CD1c-positive myeloid dendritic cell (primary cell): ENCODE measurements around the gene TMPRSS6.
A peak's percentile ranks its signal among the peaks of the same experiment; 100 is the strongest.

Experiments used
- DNase-seq: peaks from one replicate; pipeline ENCODE4 v3.0.0-alpha.2; 2016; ENCODE audit errors: extremely low spot score

Gene TMPRSS6

GRCh38 chr22:37065961-37066360, 43.6 kb downstream of the TMPRSS6 start:
- DNase-seq, result no peak

DNA sequence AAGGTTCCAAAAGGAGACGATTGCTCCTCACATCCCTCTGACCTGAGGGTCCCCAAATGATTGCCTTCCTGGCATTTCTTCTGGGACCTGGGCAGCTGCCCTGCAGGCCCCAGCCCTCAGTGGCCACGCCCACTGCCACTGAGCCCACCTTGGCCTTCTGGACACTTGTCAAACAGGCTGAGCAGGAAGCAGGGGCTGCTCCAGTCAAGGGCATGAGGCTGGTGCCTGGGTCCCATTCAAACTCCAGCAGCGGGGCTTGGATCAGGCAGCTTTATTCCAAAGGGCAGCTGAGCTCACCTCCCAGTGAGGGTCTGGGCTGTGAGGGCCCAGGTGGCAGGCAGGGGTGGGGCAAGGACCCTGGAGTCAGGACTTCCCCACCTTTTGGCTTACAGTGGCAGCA, 44.3 kb downstream of the TMPRSS6 start:
- DNase-seq, result no peak

- no peak for DNase-seq
These were observed 45.0 kb downstream of the TMPRSS6 start for GRCh38 chr22:37064553-37064952.

DNA sequence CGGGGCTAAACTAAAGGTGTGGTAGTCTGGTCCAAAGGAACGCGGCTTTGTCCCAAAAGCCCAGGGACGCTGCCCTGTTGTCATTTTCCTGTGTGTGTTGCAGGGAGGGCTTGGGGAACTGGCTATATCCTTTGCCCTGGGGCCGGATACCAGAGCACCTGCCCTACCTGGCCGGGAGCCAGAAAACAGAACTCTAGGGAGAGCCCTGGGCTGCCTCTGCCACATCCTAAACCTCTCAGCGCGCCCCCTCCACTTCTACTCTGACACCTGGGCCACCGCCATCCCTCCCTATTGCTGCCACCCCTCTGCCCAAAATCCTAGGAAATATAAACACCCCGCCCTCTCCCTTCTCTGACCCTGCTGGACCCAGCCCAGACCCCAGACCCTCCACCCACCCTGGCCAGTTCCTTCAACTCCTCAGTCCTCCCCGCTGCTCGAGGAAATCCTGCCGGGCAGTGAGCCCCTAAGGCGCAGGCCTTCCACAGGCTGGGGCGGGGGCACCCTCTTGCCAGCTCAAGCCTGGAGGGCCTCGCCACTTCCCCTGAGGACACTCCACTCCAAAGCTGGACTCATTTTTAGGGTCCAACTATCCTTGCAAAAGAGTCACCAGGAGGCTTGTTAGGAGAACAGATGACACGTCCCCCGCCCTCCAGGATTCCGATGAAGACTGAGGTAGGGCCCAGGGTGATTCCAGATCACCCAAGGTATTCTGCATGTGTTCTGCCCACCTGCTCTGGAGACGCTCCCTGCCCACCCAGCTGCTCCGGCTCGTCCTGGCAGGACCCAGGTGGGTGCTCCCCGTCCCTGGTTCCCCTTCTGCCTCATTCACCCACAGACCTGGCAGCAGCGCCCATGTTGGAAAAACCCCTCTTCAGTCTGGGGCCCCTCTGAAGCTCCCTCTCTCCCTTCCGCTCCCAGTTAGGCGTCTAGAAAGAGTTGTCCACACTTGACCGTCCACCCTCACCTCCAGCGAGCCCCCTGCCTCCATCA, 45.8 kb downstream of the TMPRSS6 start:
- no peak for DNase-seq

DNA sequence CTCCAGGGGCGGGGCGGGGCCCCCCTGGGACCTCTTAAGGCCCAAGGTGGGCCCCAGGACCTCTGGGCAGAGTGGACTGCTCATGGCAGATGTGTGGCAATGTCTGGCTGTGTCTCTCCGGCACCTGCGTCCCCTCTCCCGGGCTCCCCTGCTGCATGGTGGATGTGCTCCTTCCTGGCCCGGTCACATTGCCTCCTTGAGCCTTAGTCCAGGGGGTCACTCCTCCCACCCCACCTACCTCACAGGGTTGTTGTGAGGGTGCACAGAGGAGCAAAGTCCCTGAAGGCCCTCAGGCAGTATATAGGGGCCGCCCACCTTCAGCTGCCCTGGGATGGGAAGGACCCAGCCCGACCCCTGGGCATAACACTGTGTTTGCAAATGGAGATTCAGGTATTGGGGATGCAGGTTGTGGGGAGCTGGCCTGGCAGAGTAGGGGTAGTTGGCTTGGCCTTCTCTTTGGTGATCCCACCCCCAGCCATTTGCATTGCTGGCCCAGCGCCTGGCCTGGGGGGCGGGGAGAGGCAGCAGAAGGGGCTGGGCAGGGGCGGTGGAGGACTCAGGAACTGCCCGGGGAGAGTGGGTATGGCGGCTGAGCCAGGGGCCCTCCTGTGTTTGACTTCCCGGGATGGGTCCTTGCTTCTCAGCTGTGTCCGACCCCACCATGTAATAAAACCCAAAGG, 46.7 kb downstream of the TMPRSS6 start:
- no peak for DNase-seq

DNA sequence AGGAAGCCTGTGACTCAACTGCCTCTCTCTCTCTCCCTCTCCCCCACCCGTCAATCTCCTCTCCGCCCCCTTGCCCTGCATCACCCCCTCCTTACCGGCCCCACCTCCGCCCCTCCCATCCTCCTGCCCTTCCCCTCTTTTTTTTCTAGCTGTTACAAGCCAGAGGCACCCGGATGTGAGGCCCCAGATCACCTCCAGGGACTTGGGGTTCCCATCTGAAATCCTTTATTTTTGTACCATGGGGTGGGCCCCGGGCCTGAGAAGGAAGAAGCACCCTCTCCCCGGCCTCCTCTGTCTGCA, 47.2 kb downstream of the TMPRSS6 start:
- DNase-seq, result no peak

DNA sequence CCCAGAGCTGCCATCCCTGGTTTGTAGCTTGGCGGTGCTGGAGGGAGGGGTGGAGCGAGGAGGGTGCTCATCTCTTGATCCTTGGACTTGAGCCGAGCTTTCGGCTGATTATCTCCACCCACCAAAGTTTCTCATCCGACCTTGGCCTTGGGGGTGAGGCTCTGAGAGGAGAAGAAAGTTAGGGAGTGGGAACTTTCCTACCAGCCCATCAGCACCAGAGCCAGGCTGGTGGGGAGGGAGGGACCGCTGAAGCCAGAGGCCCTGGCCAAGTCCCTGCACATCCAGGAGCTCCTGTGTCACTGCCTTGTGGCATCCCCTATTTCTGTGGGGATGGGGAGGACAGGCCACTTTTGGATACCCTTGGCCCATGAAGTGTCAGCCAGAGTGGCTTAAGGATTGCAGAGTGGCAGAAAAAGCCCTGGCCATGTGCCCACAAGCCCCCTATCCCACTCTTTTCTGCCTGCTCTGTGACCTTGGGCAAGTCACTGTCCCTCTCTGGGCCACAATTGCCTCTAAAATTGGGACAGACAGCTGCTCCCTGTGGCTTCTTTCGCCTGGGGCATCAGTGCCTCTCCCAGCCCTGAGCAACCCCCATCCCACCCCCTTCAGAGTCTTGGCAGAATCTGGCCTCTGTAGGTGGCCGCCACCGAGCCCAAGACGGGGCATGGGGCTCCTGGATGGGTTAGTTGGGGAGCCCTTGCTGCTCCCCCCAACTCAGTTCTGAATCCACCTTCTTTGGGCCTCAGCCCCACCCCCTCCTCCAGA, 47.7 kb downstream of the TMPRSS6 start:
- no peak for DNase-seq

DNA sequence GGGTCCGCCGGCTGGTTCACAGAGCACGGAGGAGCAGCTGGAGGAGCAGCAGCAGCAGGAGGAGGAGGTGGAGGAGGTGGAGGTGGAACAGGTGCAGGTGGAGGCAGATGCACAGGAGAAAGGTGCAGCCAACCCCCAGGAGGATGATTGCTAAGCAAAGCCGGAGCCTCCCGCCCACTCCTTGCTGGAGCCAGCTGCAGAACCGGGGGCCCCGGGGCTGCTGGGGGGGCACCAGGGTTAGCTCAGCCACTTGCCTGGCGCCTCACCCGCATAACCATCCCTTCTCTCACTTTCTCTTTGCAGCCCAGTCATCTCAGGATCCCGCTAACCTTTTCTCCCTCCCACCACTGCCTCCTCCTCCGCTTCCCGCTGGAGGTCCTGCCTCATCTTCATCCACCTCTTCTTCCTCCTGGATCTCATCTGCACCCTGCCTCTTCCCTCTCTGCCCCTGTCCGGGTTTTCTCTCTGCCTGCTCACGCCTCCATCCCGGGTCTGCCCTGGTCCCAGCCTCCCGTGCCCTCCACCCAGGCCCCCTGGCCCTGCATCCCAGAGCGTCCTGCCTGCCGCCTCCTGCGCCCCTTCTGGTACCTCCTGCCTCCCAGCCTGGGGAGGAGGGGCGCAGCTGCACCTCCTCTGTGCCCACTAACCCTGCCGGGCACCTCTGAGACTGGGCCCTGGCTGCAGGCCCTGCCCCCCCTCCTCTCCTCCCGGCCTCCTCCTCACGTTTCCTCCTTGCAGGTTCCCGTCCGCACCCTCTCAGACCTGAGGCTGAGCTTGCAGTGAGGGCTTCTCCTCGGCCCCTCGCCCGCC, 48.5 kb downstream of the TMPRSS6 start:
- no peak for DNase-seq

DNA sequence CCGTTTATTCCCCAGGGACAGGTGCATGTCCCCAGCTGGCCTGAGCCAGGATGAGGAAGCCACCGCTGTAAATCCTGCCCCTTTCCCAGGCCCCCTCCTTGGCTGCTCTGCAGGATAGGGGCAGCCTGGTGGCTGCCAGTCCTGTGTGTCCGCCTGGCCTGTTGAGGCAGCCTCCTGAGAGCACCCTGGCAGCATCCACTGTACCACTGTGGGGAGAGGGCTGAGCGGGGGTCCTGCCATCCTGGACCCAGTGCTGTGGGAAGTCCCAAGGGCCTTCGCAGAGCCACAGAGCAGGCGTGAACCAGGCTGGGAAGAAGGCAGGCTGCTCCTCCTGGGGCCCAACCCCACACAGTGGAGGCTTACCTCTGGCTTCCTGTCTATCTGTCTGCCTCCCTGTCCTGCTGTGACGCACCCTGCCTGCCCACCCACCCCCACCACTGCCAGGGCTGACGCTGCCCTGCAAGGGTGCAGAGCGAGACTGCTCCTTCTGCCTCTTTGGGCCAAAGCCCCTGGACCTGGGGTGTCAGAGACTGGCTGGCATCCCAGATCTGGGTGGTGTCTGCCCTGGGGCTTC, 49.5 kb downstream of the TMPRSS6 start:
- no peak for DNase-seq

GRCh38 chr22:37058917-37059701, 50.4 kb downstream of the TMPRSS6 start:
- no peak for DNase-seq

GRCh38 chr22:37057796-37058510, 51.6 kb downstream of the TMPRSS6 start:
- no peak for DNase-seq

DNA sequence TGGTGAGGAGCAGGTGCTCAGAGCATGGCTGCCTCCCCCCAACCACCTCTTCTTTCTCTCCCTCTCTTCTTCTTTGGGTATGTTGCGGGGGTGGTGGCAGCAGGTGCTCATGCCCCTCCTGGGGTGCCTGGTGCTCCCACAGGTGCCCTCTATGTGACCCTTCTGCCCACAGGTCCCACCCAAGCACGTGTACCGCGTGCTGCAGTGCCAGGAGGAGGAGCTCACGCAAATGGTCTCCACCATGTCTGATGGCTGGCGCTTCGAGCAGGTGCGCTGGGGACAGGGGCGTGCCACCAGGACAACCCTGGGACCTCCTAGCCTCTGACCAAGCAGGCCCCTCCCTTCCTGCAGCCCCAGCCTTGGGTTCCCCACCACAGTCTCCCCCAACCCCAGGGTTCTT, 52.3 kb downstream of the TMPRSS6 start:
- no peak for DNase-seq

DNA sequence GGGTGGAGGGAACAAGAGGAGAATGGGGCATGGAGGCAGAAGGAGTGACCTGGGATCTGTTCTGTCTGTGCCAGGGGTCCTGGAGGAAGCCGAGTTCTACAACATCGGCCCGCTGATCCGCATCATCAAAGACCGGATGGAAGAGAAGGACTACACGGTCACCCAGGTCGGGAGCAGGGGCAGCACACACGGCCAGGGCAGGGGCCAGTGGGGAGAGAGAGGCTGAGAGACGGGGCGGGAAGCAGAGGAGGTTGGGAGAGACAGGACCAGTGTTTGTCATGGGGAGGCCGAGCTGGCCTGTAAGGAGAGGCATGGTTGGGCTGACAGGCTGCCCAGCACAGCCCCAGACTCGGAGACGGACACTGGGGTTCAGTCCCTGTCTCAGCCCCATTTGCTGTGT, 53.3 kb downstream of the TMPRSS6 start:
- no peak for DNase-seq

GRCh38 chr22:37054600-37055365, 54.7 kb downstream of the TMPRSS6 start:
- no peak for DNase-seq

DNA sequence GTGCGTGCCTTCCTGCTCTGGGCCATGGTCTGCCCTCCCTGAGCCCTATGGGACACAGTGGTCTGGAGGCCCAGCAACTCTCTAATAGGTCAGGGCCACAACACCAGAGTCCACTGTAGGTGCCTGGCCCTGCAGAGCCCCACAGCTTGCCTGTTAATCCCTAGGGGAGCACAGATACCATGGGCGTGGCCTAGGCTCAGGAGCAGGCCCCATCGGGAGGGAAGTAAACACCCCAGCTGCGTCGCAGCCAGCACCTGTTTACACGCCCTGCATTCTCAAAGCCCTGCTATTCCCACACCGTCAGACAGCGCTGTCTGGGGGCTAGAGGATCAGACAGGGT, 55.5 kb downstream of the TMPRSS6 start:
- DNase-seq, result no peak

DNA sequence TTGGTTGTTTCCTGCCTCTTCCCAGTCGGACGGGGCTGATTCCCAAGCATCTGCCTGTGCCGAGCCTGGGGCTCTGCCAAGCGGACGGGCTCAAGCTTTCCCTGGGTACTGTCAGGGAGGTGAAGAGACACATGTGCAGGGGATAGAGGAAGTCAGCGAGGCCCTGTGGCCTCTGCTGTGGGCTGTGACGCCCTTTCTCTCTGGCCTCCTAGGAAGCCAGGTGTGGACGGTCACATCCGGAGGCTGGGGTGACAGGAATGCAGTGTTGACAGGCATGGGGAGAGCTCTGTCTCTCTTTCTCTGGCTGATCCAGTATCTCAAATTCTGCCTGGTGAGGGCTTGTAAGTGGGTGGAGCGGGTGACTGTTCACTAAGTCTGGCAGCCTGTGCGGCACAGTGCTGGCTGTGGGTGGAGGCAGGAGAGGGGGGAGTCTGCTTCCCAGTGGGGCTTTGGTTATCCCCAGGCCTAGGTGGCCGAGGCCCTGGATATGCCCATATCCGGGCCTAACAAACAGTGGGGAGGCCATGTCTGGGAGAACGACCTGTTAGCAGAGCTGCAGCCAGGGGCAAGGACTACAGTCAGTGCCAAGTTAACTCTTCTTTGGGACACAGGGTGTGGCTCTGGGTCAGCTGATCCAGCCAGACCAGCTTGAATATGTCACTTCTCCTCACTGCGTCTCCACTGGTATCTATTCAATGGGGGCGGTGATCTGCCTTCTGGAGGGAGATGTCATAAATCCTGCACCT, 56.0 kb downstream of the TMPRSS6 start:
- peak; percentile 20 for DNase-seq

DNA sequence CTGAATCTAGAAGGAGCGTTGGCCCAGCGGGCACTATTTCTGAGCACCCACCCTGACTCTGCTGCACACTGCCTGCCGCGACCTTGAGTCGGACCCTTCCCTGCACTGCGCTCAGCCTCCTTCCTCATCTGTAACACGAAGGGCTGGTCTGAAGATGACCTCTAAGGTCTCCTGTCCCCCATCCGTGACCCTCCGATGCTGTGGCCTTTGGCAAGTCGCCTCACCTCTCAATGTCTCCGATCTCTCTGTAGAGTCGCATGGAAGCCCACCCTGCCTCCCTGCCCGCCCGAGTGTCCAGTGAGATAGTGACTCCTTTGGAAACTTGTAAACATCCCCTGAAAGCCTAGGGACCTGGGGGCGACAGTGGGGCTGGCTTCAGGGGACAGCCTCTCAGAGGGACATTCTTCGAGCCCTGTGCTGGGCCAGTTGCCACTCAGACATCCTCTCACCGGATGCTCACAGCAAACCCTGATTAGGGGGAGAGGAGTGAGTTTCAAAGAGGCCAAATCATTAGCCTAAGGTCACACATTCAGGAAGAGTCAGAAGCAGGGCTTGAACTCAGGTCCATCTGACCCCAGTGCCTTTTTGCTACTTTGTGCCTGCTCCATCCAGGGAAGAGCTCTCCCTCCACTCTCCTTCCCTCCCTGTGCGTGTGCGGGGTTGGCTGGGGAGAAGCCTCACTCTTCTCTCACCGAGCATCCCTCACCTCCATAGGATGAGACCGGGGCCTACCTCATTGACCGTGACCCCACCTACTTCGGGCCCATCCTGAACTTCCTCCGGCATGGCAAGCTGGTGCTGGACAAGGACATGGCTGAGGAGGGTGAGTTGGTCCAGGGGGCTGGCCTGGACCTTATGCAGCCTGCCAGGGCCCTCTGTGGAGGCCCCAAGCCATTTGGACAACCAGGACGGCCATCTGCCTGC, 56.9 kb downstream of the TMPRSS6 start:
- no peak for DNase-seq
